Measurements from ENCODE around the gene DCTN3. TPM values are rescaled to one million over a fixed set of nuclear protein-coding genes. Genes with fewer than 3 reads are reported as not detected.

DCTN3 gene
- total RNA-seq, 2 experiments from 2014 or later = 65.9 to 68.4 TPM

- Mint-ChIP-seq H3K4me3 (no peak overlapping the region), H3K27ac (no peak overlapping the region), H3K4me1 (peaks cover 17% of the 10 kb centered on the region), H3K9me3 (ENCODE audit: low read depth) (no peaks in the 10 kb centered on the region), H3K36me3 (ENCODE audit: low read depth) (peaks cover 4% of the 10 kb centered on the region), H3K27me3 (no peaks in the 10 kb centered on the region)
- DNase-seq = no peak
- POLR2A ChIA-PET = no interaction called here
- intact Hi-C loops (cut with DNase I, micrococcal nuclease) = no loop called here
- CTCF ChIA-PET = interaction anchor here (0.5 to 2.5 kb wide), 4 partner anchors 9 to 253 kb away, joined by 3 to 9 read pairs (median 4); partner anchors contain the start of gene GALT
- ATAC-seq = no peak
These were observed 36.7 kb upstream of the DCTN3 start for GRCh38 chr9:34656992-34657391.

DNA sequence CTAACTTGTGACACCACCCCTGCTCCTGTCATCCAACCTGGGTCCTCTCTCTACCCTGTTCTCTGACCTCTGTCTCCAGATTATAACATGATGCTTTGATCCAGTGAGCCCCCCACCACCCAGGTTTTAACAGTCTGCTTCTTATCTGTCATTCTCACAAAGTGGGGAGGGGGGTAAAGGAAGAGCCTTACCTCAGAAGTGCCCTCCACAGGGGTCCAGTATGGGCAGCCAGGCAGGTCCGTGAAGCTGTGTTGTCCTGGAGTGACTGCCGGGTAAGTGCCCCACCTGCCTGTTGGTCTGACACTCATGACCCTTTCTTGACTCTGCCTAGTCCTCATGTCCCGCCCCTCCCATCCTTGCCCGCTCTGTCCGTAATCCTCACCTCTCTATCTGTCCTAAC, 35.1 kb upstream of the DCTN3 start:
- ATAC-seq = no peak
- no peak overlapping the region for H3K4me3 Mint-ChIP-seq
- peaks cover under 1% of the 10 kb centered on the region for H3K36me3 Mint-ChIP-seq (ENCODE audit: low read depth)
- CTCF ChIA-PET = interaction anchor here (0.6 to 1.0 kb wide), 2 partner anchors 10 to 46 kb away, joined by 3 read pairs; no protein-coding TSS in a partner anchor
- peaks cover 20% of the 10 kb centered on the region for H3K4me1 Mint-ChIP-seq
- POLR2A ChIA-PET = no interaction called here
- no peak overlapping the region for H3K27ac Mint-ChIP-seq
- H3K27me3 Mint-ChIP-seq = no peaks in the 10 kb centered on the region
- no peaks in the 10 kb centered on the region for H3K9me3 Mint-ChIP-seq (ENCODE audit: low read depth)
- intact Hi-C loops (cut with DNase I, micrococcal nuclease) = no loop called here
- DNase-seq = no peak

GRCh38 chr9:34654323-34655051, 34.2 kb upstream of the DCTN3 start:
- no peak overlapping the region for H3K27ac Mint-ChIP-seq
- ChIA-PET POLR2A (no interaction called here), CTCF (interaction anchor here (1.0 kb wide), 1 partner anchor 47 kb away, joined by 3 read pairs; no protein-coding TSS in a partner anchor)
- peaks cover 3% of the 10 kb centered on the region for H3K36me3 Mint-ChIP-seq (ENCODE audit: low read depth)
- no peaks in the 10 kb centered on the region for H3K9me3 Mint-ChIP-seq (ENCODE audit: low read depth)
- no peak for ATAC-seq
- intact Hi-C loops (cut with DNase I, micrococcal nuclease) = no loop called here
- no peaks in the 10 kb centered on the region for H3K27me3 Mint-ChIP-seq
- H3K4me3 Mint-ChIP-seq = no peak overlapping the region
- no peak for DNase-seq
- peaks cover 20% of the 10 kb centered on the region for H3K4me1 Mint-ChIP-seq

DNA sequence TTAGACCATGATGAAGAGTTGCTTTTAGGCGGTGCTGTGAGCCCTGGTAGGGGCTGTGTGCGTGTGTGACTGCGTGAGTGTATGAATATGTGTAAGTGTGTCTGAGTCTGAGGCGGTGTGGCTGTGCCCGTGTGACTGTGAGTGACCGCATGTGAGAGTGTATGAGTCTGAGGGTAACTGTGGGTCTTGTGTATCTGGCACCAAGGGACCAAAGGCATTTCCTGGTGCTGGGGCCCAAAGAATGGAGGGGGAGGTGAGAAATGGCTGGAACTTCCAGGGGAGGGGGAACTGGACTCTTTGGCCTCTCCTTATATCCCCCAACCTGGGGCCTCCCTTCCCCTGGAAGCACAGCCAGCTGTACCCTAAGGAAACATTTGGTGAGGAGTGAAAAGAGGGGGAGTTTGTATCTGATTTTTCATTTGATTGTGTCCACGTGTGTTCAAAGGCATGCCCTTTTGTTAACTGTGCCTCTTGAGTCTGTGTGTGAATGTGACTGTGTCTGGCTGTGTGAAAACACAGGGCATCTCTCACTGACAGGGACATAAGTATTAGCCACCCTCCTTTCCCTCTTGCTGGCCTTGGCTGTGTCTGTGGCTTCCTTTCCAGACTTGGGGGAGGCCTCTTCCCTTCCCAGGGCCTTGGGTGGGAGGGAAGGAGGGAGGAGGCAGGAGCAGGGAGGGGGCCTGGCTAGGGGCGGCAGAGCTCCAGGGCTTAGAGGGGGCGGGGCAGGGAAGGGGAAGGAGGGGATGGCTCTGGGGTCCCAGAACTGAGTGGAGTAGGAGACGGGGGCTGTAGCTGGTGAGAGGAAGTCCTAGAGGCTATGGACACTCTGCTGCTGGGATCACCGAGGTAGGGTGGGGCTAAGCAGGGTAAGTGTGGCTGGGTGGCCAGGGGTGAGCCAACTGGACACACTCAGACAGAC, 33.1 kb upstream of the DCTN3 start:
- H3K36me3 Mint-ChIP-seq (ENCODE audit: low read depth) = peaks cover 13% of the 10 kb centered on the region
- no peaks in the 10 kb centered on the region for H3K27me3 Mint-ChIP-seq
- ChIA-PET POLR2A (no interaction called here), CTCF (no interaction called here)
- H3K9me3 Mint-ChIP-seq (ENCODE audit: low read depth) = no peaks in the 10 kb centered on the region
- H3K4me1 Mint-ChIP-seq = peaks cover 24% of the 10 kb centered on the region
- intact Hi-C loops (cut with DNase I, micrococcal nuclease) = no loop called here
- peak overlapping the region; percentile 24 for H3K27ac Mint-ChIP-seq
- no peak for ATAC-seq
- no peak for DNase-seq
- no peak overlapping the region for H3K4me3 Mint-ChIP-seq

GRCh38 chr9:34652602-34653000, 32.3 kb upstream of the DCTN3 start:
- Mint-ChIP-seq H3K9me3 (ENCODE audit: low read depth) (no peaks in the 10 kb centered on the region), H3K27ac (peak overlapping the region; percentile 22), H3K4me1 (peaks cover 32% of the 10 kb centered on the region), H3K27me3 (no peaks in the 10 kb centered on the region), H3K4me3 (no peak overlapping the region), H3K36me3 (ENCODE audit: low read depth) (peaks cover 21% of the 10 kb centered on the region)
- POLR2A ChIA-PET = no interaction called here
- CTCF ChIA-PET = interaction anchor here (0.7 to 10.8 kb wide), 2 partner anchors 17 to 920 kb away, joined by 3 to 131 read pairs; partner anchors contain the start of gene SIGMAR1
- intact Hi-C loops (cut with DNase I, micrococcal nuclease) = no loop called here
- ATAC-seq = no peak
- no peak for DNase-seq

DNA sequence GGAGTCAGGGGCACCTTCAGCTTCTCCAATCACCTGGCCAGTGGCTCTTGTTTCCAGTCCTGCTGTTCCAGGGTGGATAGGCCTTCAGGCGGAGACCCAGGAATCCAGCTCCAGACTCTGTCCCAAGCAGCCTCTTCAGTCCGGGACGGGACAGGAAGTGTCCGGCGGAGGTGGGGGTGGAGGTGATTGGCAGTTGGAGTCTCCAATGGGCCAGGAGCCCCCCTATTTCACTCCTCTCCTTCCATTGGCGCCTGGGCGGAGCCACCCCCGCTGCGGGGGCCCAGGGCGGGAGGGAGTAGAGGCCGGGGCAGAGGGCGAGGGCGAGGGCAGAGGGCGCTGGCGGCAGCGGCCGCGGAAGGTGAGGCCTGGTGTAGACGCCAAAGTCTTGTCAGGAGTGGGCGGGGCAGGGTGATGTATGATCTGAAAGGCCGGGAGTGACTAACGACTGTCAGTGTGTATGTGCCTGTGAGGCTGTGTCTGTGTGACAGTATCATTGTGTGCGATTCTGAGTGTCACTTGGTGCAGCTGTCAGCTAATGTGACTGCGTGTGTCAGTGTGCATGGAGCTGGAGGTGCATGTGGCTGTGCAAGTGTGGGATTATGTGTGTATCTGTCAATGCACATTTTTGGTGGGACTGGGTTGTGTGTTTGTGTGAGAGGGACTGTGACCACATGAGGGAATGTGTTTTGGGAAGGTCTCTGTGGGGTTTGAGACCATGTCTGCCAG, 31.7 kb upstream of the DCTN3 start, which contains the start of gene IL11RA:
Gene IL11RA, plus strand, starts transcription at position 310 of the 726 bp plus-strand sequence. CDS start 3,033 bp downstream, outside the sequence.
- Mint-ChIP-seq H3K27ac (peak within 1 kb of the TSS; percentile 24), H3K4me1 (peaks cover 37% of the 10 kb centered on the region), H3K36me3 (ENCODE audit: low read depth) (peaks cover 25% of the 10 kb centered on the region), H3K4me3 (peak within 1 kb of the TSS; percentile 6), H3K9me3 (ENCODE audit: low read depth) (no peaks in the 10 kb centered on the region), H3K27me3 (no peaks in the 10 kb centered on the region)
- POLR2A ChIA-PET = no interaction called here
- intact Hi-C loops (cut with DNase I, micrococcal nuclease) = no loop called here
- CTCF ChIA-PET = interaction anchor here (0.7 to 10.8 kb wide), 3 partner anchors 12 to 920 kb away, joined by 3 to 131 read pairs (median 5); partner anchors contain the start of gene SIGMAR1
- DNase-seq (peak; percentile 85), ATAC-seq (peak; percentile 91)

GRCh38 chr9:34651321-34651720, 31.0 kb upstream of the DCTN3 start:
- ChIA-PET POLR2A (no interaction called here), CTCF (interaction anchor here (0.7 to 10.8 kb wide), 4 partner anchors 13 to 202 kb away, joined by 3 to 131 read pairs (median 4); partner anchors contain the start of gene SIGMAR1)
- ATAC-seq (no peak), DNase-seq (no peak)
- Mint-ChIP-seq H3K27ac (peak overlapping the region; percentile 16), H3K4me3 (no peak overlapping the region), H3K27me3 (no peaks in the 10 kb centered on the region), H3K36me3 (ENCODE audit: low read depth) (peaks cover 25% of the 10 kb centered on the region), H3K9me3 (ENCODE audit: low read depth) (no peaks in the 10 kb centered on the region), H3K4me1 (peaks cover 38% of the 10 kb centered on the region)
- intact Hi-C loops (cut with DNase I, micrococcal nuclease) = no loop called here

GRCh38 chr9:34650816-34651215, 30.5 kb upstream of the DCTN3 start:
- POLR2A ChIA-PET = interaction anchor here (0.7 kb wide), 1 partner anchor 14 kb away, joined by 3 read pairs; no protein-coding TSS in a partner anchor
- intact Hi-C loops (cut with DNase I, micrococcal nuclease) = no loop called here
- H3K9me3 Mint-ChIP-seq (ENCODE audit: low read depth) = no peaks in the 10 kb centered on the region

GRCh38 chr9:34648673-34649072, 28.4 kb upstream of the DCTN3 start:
- CTCF ChIA-PET = interaction anchor here (0.6 to 10.8 kb wide), 4 partner anchors 14 to 53 kb away, joined by 3 to 131 read pairs (median 5); partner anchors contain the start of gene SIGMAR1
- intact Hi-C loops (cut with DNase I, micrococcal nuclease) = loop anchor here (5.0 kb wide), 2 partner anchors 36 to 339 kb away; partner anchors contain the start of genes DNAJB5 (in 1 of the 2) and RPP25L (in 1 of the 2)
- no peak for ATAC-seq

More at GRCh38 chr9:34650816-34651215, 30.5 kb upstream of the DCTN3 start:
- ATAC-seq (no peak), DNase-seq (no peak)
- peaks cover 25% of the 10 kb centered on the region for H3K36me3 Mint-ChIP-seq (ENCODE audit: low read depth)
- no peak overlapping the region for H3K4me3 Mint-ChIP-seq
- peaks cover 43% of the 10 kb centered on the region for H3K4me1 Mint-ChIP-seq
- H3K27me3 Mint-ChIP-seq = no peaks in the 10 kb centered on the region
- CTCF ChIA-PET = interaction anchor here (0.7 to 10.8 kb wide), 4 partner anchors 13 to 202 kb away, joined by 3 to 131 read pairs (median 4); partner anchors contain the start of gene SIGMAR1
- H3K27ac Mint-ChIP-seq = peak overlapping the region; percentile 16

GRCh38 chr9:34647651-34648050, 27.4 kb upstream of the DCTN3 start:
- CTCF ChIA-PET = interaction anchor here (0.9 to 10.8 kb wide), 8 partner anchors 9 to 244 kb away, joined by 3 to 131 read pairs (median 5); partner anchors contain the start of genes CCL27 and SIGMAR1
- intact Hi-C loops (cut with DNase I, micrococcal nuclease) = loop anchor here (2.0 to 5.0 kb wide), 4 partner anchors 27 to 340 kb away; partner anchors contain the start of genes DCTN3 (in 1 of the 2), DNAJB5 (in 1 of the 2) and RPP25L (in 1 of the 2)
- Mint-ChIP-seq H3K4me1 (peaks cover 35% of the 10 kb centered on the region), H3K9me3 (ENCODE audit: low read depth) (no peaks in the 10 kb centered on the region), H3K36me3 (ENCODE audit: low read depth) (peaks cover 25% of the 10 kb centered on the region), H3K27me3 (no peaks in the 10 kb centered on the region), H3K4me3 (peak overlapping the region; percentile 91), H3K27ac (peak overlapping the region; percentile 89)
- POLR2A ChIA-PET = no interaction called here
- ATAC-seq (no peak), DNase-seq (peak; percentile 41)

More at GRCh38 chr9:34648673-34649072, 28.4 kb upstream of the DCTN3 start:
- Mint-ChIP-seq H3K4me1 (peaks cover 41% of the 10 kb centered on the region), H3K36me3 (ENCODE audit: low read depth) (peaks cover 25% of the 10 kb centered on the region), H3K9me3 (ENCODE audit: low read depth) (no peaks in the 10 kb centered on the region), H3K27me3 (no peaks in the 10 kb centered on the region), H3K4me3 (peak overlapping the region; percentile 4), H3K27ac (no peak overlapping the region)
- POLR2A ChIA-PET = interaction anchor here (1.2 kb wide), 1 partner anchor 11 kb away, joined by 3 read pairs; no protein-coding TSS in a partner anchor
- no peak for DNase-seq
